Measurements from ENCODE around the gene RABGEF1.
"Not testable (repeated sequence)": the region's sequence is repeated elsewhere in the genome, so short reads cannot be mapped to it uniquely, and the experiment has no call there.

RABGEF1 gene

GRCh38 chr7:66763633-66764355, 23.3 kb downstream of the RABGEF1 start:
- ATAC-seq = not testable (repeated sequence)
- peak; percentile 98 for TF ChIP-seq ZNF8 (CRISPR knock-in tag; IDR thresholded peaks at IDR 0.05)

- ATAC-seq = not testable (repeated sequence)
Observed at GRCh38 chr7:66764905-66765304, 24.4 kb downstream of the RABGEF1 start.

- ATAC-seq = peak; percentile 13; the same call in 2 of the 3 replicates
Observed at GRCh38 chr7:66765322-66766025, 24.9 kb downstream of the RABGEF1 start.

GRCh38 chr7:66766041-66766440, 25.5 kb downstream of the RABGEF1 start:
- no peak for ATAC-seq
- TF ChIP-seq ZFP30 (CRISPR knock-in tag; IDR thresholded peaks at IDR 0.05) (no peak), TOX (CRISPR knock-in tag; IDR thresholded peaks at IDR 0.05; ENCODE audit: borderline replicate concordance) (no peak), ESRRG (CRISPR knock-in tag; IDR thresholded peaks at IDR 0.05) (no peak), ZC3H10 (CRISPR knock-in tag; IDR thresholded peaks at IDR 0.05) (no peak), POU6F1 (CRISPR knock-in tag; IDR thresholded peaks at IDR 0.05; ENCODE audit: borderline replicate concordance, low read depth) (no peak), GLIS3 (CRISPR knock-in tag; IDR thresholded peaks at IDR 0.05) (no peak), CSDC2 (CRISPR knock-in tag; IDR thresholded peaks at IDR 0.05) (no peak), ARNTL (CRISPR knock-in tag; IDR thresholded peaks at IDR 0.05; ENCODE audit: borderline replicate concordance, low read depth) (no peak)

- ATAC-seq = not testable (repeated sequence)
Observed at GRCh38 chr7:66767486-66767885, 27.0 kb downstream of the RABGEF1 start.

GRCh38 chr7:66768865-66769832, 28.6 kb downstream of the RABGEF1 start:
- ATAC-seq = peak; percentile 43
- TF ChIP-seq TSHZ2 (CRISPR knock-in tag; IDR thresholded peaks at IDR 0.05) = no peak
- no peak for TF ChIP-seq SNAI2 (CRISPR knock-in tag; IDR thresholded peaks at IDR 0.05)
- TF ChIP-seq RARB (CRISPR knock-in tag; IDR thresholded peaks at IDR 0.05) = no peak
- TF ChIP-seq OSR1 (CRISPR knock-in tag; IDR thresholded peaks at IDR 0.05) = no peak
- TF ChIP-seq TOX (CRISPR knock-in tag; IDR thresholded peaks at IDR 0.05; ENCODE audit: borderline replicate concordance) = no peak
- no peak for TF ChIP-seq PPARA (CRISPR knock-in tag; IDR thresholded peaks at IDR 0.05; ENCODE audit: borderline replicate concordance)
- no peak for TF ChIP-seq ZFP30 (CRISPR knock-in tag; IDR thresholded peaks at IDR 0.05)
- TF ChIP-seq CSRNP3 (CRISPR knock-in tag; IDR thresholded peaks at IDR 0.05) = no peak
- TF ChIP-seq GLIS3 (CRISPR knock-in tag; IDR thresholded peaks at IDR 0.05) = no peak
- no peak for TF ChIP-seq ISL1 (CRISPR knock-in tag; IDR thresholded peaks at IDR 0.05)
- TF ChIP-seq ARNTL (CRISPR knock-in tag; IDR thresholded peaks at IDR 0.05; ENCODE audit: borderline replicate concordance, low read depth) = no peak
- TF ChIP-seq TCF4 (CRISPR knock-in tag; IDR thresholded peaks at IDR 0.05; ENCODE audit: borderline replicate concordance) = no peak
- no peak for TF ChIP-seq ZFP3 (CRISPR knock-in tag; IDR thresholded peaks at IDR 0.05)
- TF ChIP-seq ZNF8 (CRISPR knock-in tag; IDR thresholded peaks at IDR 0.05) = no peak
- no peak for TF ChIP-seq ZNF565 (CRISPR knock-in tag; conservative IDR thresholded peaks at IDR 0.05; ENCODE audit: low read depth)
- TF ChIP-seq CREB5 (CRISPR knock-in tag; IDR thresholded peaks at IDR 0.05; ENCODE audit: low read depth) = no peak
- TF ChIP-seq ZNF70 (CRISPR knock-in tag; IDR thresholded peaks at IDR 0.05) = no peak
